ENCODE measurements around the gene POLR1G.

POLR1G gene

DNA sequence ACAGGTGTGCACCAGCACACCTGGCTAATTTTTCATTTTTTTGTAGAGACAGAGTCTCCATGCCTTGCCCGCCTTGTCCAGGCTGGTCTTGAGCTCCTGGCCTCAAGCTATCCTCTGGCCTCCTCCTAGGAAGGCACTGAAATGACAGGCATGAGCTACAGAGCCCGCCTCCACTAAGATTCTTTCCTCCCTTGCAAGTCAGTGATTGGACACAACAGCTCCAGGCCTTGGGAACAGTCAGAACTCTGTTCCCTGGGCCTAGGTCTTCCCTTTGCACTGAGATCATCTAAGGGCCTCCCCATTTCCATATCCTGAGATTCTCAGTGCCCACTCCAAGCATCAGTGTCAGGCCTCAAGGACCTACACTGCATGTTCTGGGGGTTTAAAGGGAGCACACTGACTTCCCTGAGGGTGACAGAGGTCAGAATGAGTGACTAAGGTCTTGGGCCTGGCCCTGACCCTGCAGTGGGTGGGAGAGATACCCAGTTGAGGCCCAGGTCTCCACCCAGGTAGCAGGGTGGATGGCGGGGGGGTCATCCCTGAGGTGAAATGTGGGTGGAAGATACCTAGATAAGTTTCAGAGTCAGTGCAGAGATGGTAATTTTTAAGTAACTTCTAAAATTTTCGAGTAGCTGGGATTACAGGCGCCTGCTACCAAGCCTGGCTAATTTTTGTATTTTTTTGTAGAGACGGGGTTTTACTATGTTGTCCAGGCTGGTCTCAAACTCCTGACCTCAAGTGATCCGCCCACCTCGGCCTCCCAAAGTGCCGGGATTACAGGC is 34.6 kb downstream of the POLR1G start:
- Mint-ChIP-seq H3K9me3 (no peaks in the 10 kb centered on the region), H3K36me3 (peaks cover 0 to 3% of the 10 kb centered on the region in 2 donors), H3K27ac (no peak overlapping the region), H3K4me1 (peaks cover 42 to 52% of the 10 kb centered on the region in 2 donors), H3K4me3 (peak overlapping the region; percentile 80 to 83), H3K27me3 (no peaks in the 10 kb centered on the region)
- ATAC-seq (replicated peaks) (no peak), DNase-seq (no peak)

DNA sequence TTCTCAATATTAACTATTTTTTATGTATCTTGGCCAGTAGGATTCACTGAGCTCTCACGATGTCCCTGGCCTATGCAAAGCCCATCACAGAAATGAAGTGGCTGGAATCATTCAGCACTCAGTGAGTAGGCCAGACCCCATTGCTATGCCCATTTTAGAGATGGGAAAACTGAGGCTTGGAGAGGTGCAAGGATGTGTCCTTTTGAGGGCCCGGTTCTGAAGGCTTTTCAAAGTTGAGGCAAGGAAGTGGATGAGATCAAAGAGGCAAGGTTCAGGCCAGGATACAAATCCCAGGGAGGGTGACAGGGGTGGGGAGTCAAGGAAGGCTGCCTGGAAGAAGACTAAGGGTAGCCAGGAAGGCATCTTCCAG is 35.9 kb downstream of the POLR1G start:
- peak overlapping the region in 1 of 2 donors; percentile 91 for H3K4me3 Mint-ChIP-seq
- DNase-seq (no peak), ATAC-seq (replicated peaks) (no peak)
- peaks cover 0 to 3% of the 10 kb centered on the region in 2 donors for H3K36me3 Mint-ChIP-seq
- no peaks in the 10 kb centered on the region for H3K27me3 Mint-ChIP-seq
- no peak overlapping the region for H3K27ac Mint-ChIP-seq
- H3K9me3 Mint-ChIP-seq = no peaks in the 10 kb centered on the region
- H3K4me1 Mint-ChIP-seq = peaks cover 42 to 57% of the 10 kb centered on the region in 2 donors

- Mint-ChIP-seq H3K27me3 (no peaks in the 10 kb centered on the region), H3K4me3 (peak overlapping the region; percentile 84 to 91), H3K9me3 (no peaks in the 10 kb centered on the region), H3K4me1 (peaks cover 44 to 57% of the 10 kb centered on the region in 2 donors), H3K27ac (peak overlapping the region; percentile 94), H3K36me3 (peaks cover 0 to 3% of the 10 kb centered on the region in 2 donors)
- peak; percentile 28 to 46 for ATAC-seq (replicated peaks)
- peak; percentile 37 for DNase-seq
Measured at GRCh38 chr19:45442778-45443461, 36.5 kb downstream of the POLR1G start.

DNA sequence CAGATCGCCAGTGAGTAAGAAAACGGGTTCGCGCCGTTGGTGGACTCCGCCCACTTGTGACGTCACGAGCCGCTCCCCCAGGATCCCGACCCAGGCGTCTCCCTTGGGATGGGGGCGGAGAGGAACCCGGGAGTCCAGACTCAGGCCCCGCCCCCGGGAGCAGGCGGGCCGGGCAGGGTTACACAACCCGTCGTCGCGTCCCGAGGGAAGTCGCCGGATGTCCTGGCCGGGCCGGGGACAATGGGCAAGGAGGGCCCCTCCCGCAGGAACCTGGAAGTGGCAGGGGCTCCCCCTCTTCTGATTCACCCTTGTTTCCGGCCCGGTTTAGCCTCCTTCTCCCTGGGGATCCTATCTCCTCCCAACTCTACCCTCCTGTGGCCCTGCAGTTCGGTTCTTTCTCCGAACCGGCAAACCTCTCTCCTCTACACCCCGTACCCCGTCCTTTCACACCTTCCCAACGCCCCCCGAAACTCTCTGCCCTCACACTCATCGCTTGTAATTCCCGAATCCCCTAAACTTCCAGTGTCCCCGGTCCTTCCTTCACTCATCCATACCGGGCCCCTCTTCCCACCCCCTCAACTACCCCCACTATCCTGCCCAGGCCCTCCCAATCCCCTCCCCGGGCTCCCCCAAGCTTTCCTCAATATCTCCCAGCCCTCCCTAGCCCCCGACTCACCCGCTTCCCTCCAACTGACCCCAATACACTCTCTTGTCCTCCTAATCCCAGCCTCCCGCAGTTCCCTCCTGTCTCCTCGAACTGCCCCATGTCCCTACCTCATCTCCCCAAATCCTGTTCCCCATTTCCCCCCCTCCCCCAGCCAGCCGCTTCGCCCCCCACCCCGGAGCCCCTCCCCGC is 37.2 kb downstream of the POLR1G start:
- peak overlapping the region; percentile 94 for H3K27ac Mint-ChIP-seq
- H3K9me3 Mint-ChIP-seq = no peaks in the 10 kb centered on the region
- peak overlapping the region; percentile 84 to 91 for H3K4me3 Mint-ChIP-seq
- H3K4me1 Mint-ChIP-seq = peaks cover 47 to 57% of the 10 kb centered on the region in 2 donors
- ATAC-seq (replicated peaks) (peak; percentile 25 to 29), DNase-seq (peak; percentile 73)
- peaks cover 0 to 3% of the 10 kb centered on the region in 2 donors for H3K36me3 Mint-ChIP-seq
- H3K27me3 Mint-ChIP-seq = no peaks in the 10 kb centered on the region

DNA sequence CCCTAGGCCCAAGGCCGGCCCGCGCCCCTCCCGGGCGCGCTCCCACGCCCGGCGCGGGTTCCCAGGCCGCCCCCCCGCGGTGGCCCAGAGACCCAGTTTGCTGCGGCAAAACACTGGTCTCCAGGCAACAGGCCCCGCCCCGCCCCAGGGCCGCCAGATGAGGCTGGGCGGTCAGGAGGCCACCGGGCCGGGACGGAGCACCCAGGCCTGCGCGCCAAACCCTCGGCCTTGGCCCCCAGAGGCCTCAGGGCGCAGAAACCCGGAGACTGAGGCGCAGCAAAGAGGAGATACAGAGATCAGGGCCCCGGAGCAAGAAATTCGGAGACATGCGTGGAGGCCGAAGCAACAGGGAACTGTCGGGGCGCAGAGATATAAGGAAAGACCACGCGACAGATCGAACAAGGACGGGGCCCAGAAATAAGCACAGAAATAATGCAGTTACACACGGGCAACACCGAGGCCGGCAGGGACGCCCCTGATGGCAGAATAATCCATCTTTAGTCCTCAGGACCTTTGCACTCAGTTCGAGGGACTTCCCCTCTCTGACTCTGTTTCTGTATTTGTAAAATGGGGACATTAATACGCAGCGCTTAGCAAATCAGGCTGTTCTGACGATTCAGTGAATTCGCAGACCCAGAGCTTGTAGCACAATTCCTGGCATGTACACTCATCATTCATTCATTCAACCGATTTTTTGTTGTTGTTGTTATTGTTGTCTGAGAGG is 38.0 kb downstream of the POLR1G start:
- DNase-seq (peak; percentile 78), ATAC-seq (replicated peaks) (peak; percentile 64 to 65)
- Mint-ChIP-seq H3K27ac (peak overlapping the region; percentile 95), H3K27me3 (no peaks in the 10 kb centered on the region), H3K9me3 (no peaks in the 10 kb centered on the region), H3K4me3 (peak overlapping the region; percentile 84 to 91), H3K4me1 (peaks cover 47 to 62% of the 10 kb centered on the region in 2 donors), H3K36me3 (peaks cover 0 to 3% of the 10 kb centered on the region in 2 donors)

DNA sequence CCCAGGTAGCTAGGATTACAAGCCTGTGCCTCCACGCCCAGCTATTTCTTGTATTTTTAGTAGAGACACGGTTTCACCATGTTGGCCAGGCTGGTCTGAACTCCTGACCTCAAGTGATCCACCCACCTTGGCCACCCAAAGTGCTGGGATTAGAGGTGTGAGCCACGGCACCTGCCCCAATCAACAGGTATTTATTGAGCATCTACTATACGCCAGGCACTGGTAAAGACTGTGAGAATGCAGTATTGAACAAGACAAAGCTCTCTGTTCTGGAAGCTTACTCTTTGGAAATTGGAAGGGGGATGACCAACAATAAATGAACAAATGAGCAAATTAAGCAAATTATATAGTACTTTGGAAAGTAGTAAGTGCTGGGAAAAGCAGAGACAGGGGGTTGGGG is 38.7 kb downstream of the POLR1G start:
- ATAC-seq (replicated peaks) = no peak
- Mint-ChIP-seq H3K27ac (no peak overlapping the region), H3K4me1 (peaks cover 46 to 62% of the 10 kb centered on the region in 2 donors), H3K27me3 (no peaks in the 10 kb centered on the region), H3K9me3 (no peaks in the 10 kb centered on the region), H3K4me3 (peak overlapping the region in 1 of 2 donors; percentile 84), H3K36me3 (peaks cover 0 to 3% of the 10 kb centered on the region in 2 donors)
- DNase-seq = no peak

DNA sequence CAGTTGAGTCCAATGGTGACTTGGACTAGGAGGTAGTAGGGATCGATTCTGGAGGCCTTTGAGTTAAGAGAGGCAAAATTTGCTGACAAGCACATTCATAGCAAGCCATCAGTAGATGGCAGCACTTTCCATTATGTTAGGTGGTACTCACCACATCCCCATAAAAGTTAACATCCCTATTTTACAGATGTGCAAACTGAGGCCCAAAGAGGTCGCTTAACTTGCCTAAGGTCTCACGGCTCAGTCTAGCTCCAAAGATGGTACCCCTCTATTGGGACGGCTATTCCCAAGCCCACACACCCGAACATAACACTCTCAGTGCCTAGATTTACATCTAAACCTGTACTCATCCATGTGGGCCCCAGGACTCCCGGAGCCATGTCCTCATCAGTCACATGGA is 39.9 kb downstream of the POLR1G start:
- no peaks in the 10 kb centered on the region for H3K27me3 Mint-ChIP-seq
- H3K27ac Mint-ChIP-seq = no peak overlapping the region
- H3K9me3 Mint-ChIP-seq = no peaks in the 10 kb centered on the region
- peaks cover 0 to 3% of the 10 kb centered on the region in 2 donors for H3K36me3 Mint-ChIP-seq
- H3K4me3 Mint-ChIP-seq = no peak overlapping the region
- DNase-seq (no peak), ATAC-seq (replicated peaks) (no peak)
- H3K4me1 Mint-ChIP-seq = peaks cover 40 to 59% of the 10 kb centered on the region in 2 donors

- DNase-seq = no peak
- H3K27ac Mint-ChIP-seq = no peak overlapping the region
- H3K9me3 Mint-ChIP-seq = no peaks in the 10 kb centered on the region
- ATAC-seq (replicated peaks) = no peak
- no peak overlapping the region for H3K4me3 Mint-ChIP-seq
- no peaks in the 10 kb centered on the region for H3K27me3 Mint-ChIP-seq
- peaks cover 0 to 3% of the 10 kb centered on the region in 2 donors for H3K36me3 Mint-ChIP-seq
- H3K4me1 Mint-ChIP-seq = peaks cover 45 to 65% of the 10 kb centered on the region in 2 donors
Measured at GRCh38 chr19:45446944-45447343, 40.5 kb downstream of the POLR1G start.

DNA sequence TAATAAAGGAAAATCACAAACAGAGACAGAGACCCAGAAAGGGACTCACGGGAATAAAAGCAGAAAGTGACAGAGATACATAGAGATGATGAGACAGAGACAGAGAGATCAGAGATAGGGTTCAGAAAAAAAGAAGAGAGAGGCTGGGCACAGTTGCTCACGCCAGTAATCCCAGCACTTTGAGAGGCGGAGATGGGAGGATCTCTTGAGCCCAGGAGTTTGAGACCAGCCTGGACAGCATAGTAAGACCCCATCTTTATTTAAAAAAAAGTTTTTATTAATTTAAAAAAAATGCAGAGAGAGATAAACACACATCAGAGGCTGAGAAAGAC is 41.9 kb downstream of the POLR1G start:
- peaks cover 35 to 57% of the 10 kb centered on the region in 2 donors for H3K4me1 Mint-ChIP-seq

DNA sequence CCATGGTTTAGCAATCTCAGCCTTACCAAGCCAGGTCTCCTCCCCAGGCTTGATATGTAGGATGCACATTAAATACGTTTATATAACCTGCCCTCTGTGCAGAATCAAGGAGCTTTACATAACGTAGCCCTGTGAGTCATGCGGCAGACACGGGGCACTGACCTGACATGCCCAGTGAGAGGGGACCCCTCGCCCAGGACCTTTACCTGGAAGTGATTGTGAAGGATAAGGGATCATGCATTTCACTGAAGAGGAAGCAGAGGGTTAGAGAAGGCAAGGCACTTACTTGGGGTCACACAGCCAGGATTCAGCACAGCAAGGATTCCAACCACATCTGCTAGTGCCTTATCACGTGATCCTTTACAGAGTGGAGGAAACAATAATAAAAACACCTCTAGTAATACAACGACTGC is 42.4 kb downstream of the POLR1G start:
- DNase-seq = no peak
- Mint-ChIP-seq H3K36me3 (peaks cover 0 to 3% of the 10 kb centered on the region in 2 donors), H3K27ac (peak overlapping the region; percentile 74), H3K9me3 (no peaks in the 10 kb centered on the region), H3K4me1 (peaks cover 33 to 56% of the 10 kb centered on the region in 2 donors), H3K4me3 (peak overlapping the region; percentile 28 to 60), H3K27me3 (no peaks in the 10 kb centered on the region)
- ATAC-seq (replicated peaks) = no peak

More for the DNA sequence above, 41.9 kb downstream of the POLR1G start:
- H3K4me3 Mint-ChIP-seq = no peak overlapping the region
- ATAC-seq (replicated peaks) (no peak), DNase-seq (no peak)
- no peaks in the 10 kb centered on the region for H3K27me3 Mint-ChIP-seq
- H3K9me3 Mint-ChIP-seq = no peaks in the 10 kb centered on the region
- no peak overlapping the region for H3K27ac Mint-ChIP-seq
- H3K36me3 Mint-ChIP-seq = peaks cover 0 to 3% of the 10 kb centered on the region in 2 donors

DNA sequence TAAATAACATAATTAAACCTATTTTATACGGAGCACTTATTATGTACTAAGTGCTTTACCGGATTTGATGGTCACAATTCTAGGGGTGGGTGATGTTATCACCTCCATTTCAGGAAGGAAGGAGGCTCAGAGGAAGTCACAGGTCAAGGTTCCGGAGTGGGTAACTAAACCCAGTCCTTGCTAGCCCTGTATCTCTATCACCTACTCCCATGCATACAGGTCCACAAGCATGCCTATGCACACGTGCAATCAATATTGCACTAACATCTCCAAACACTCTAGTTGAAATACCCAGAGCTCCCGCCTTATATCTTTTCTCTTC is 43.5 kb downstream of the POLR1G start:
- ATAC-seq (replicated peaks) (peak; percentile 15 to 16), DNase-seq (no peak)
- Mint-ChIP-seq H3K4me1 (peaks cover 28 to 54% of the 10 kb centered on the region in 2 donors), H3K4me3 (peak overlapping the region; percentile 91 to 93), H3K27ac (peak overlapping the region; percentile 97), H3K36me3 (peaks cover 0 to 3% of the 10 kb centered on the region in 2 donors), H3K9me3 (no peaks in the 10 kb centered on the region), H3K27me3 (no peaks in the 10 kb centered on the region)

DNA sequence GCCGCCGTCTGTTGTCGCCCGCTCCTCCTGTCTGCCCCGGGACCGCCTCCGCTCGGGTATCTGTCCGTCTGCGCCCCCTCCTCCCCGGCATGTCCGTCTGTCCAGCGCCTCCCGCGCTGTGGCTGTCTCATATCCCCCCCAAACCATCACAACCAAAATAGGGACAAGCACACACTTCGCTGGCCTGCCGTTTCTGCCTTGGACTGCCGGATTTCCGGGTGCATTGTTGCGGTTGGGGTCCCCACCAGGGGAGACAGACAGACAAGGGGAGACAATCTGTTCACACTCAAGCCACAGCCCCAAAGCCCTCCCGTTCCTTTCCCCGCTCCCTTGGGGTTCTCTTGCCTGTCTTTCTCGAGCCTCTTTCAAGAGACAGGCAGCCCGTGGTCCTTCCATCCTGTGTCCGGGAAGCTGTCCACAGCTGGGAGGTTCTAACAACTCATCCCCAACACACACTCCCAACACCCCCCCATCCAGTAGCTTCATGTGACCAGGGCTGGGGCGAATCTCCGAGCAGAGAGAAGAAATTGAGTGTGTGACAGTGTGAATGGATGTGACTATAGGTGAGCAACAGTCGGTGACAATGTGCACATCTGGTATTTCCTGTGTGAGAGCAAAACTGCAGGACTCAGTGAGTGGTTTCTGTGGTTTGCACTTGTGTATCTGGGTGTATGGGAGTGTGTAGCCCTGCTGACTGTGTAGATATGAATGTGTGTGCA is 44.8 kb downstream of the POLR1G start:
- peak; percentile 10 for ATAC-seq (replicated peaks)
- Mint-ChIP-seq H3K4me3 (peak overlapping the region; percentile 87 to 88), H3K9me3 (no peaks in the 10 kb centered on the region), H3K4me1 (peaks cover 32 to 56% of the 10 kb centered on the region in 2 donors), H3K36me3 (no peaks in the 10 kb centered on the region), H3K27ac (peak overlapping the region; percentile 96), H3K27me3 (no peaks in the 10 kb centered on the region)
- DNase-seq = peak; percentile 32

- peaks cover 36 to 57% of the 10 kb centered on the region in 2 donors for H3K4me1 Mint-ChIP-seq
- H3K4me3 Mint-ChIP-seq = peak overlapping the region; percentile 87 to 88
- H3K36me3 Mint-ChIP-seq = peaks cover 0 to 2% of the 10 kb centered on the region in 2 donors
Measured at GRCh38 chr19:45451850-45452387, 45.5 kb downstream of the POLR1G start.

More at GRCh38 chr19:45451850-45452387, 45.5 kb downstream of the POLR1G start:
- no peaks in the 10 kb centered on the region for H3K9me3 Mint-ChIP-seq
- no peak for ATAC-seq (replicated peaks)
- H3K27ac Mint-ChIP-seq = peak overlapping the region; percentile 96
- no peak for DNase-seq
- no peaks in the 10 kb centered on the region for H3K27me3 Mint-ChIP-seq
